ENCODE measurements around the gene RERE. TPM values are rescaled to one million over a fixed set of nuclear protein-coding genes. Genes with fewer than 3 reads are reported as not detected.

RERE gene
- total and polyA plus RNA-seq, 2 donors (not counting 3 experiments of a cell fraction or from before 2014, with no cell fraction given) = 14.1 to 113 TPM

DNA sequence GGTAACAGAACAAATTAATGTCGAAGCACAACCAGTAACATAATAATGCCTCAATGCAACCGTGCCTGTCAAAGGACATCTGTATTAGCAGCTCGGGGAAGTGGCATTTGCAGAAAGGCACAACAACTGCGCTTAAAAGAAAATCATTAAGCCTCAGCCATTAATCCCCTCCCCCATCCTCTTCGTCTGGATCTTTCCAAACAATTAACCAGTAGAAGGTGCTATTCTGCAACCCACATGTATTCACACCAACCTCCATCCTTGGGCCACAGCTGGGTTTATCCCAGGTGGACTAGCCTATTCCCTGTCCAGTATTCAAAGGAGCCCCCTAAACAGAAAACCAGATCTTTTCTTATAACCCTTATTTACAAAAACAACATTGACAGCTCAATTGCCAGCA, 2.6 kb downstream of the RERE start:
- dilution Hi-C loops (cut with MboI; ENCODE audit: extremely low pct_ligation_motif_present, low sequenced_read_pairs) = no loop called here
- ChIA-PET CTCF (interaction anchor here (0.9 to 2.3 kb wide), 7 partner anchors 11 to 406 kb away, joined by 3 to 33 read pairs (median 5); no protein-coding TSS in a partner anchor), POLR2A (interaction anchor here (1.2 kb wide), 1 partner anchor 34 kb away, joined by 7 read pairs; no protein-coding TSS in a partner anchor)
- Histone ChIP-seq H3K4me2 (ENCODE audit: insufficient read depth, low read length) (peak overlapping the region; percentile 80), H3K9ac (replicated peaks; ENCODE audit: extremely low read depth, insufficient read depth, low read length) (no peak overlapping the region), H2AFZ (ENCODE audit: low read depth, low read length) (no peak overlapping the region), H3K9me3 (replicated peaks; ENCODE audit: control insufficient read depth, insufficient read depth, low read length) (no peaks in the 10 kb centered on the region), H4K20me1 (replicated peaks; ENCODE audit: control insufficient read depth, extremely low read depth, insufficient read depth, low read length) (no peaks in the 10 kb centered on the region), H3K36me3 (ENCODE audit: control insufficient read depth in 2 of 2, extremely low read depth in 1 of 2, insufficient read depth in 2 of 2, low read length in 2 of 2) (no peaks in the 10 kb centered on the region), H3K9me1 (replicated peaks; ENCODE audit: control insufficient read depth, extremely low read depth, insufficient read depth, low read length) (no peaks in the 10 kb centered on the region), H3K4me1 (ENCODE audit: control insufficient read depth, extremely low read depth, insufficient read depth, low read length) (peaks cover 49% of the 10 kb centered on the region), H3K27me3 (ENCODE audit: control insufficient read depth in 2 of 2, insufficient read depth in 2 of 2, low read length in 2 of 2) (no peaks in the 10 kb centered on the region), H3K79me2 (ENCODE audit: control insufficient read depth, insufficient read depth, low read length) (peaks cover 48% of the 10 kb centered on the region), H3K27ac (ENCODE audit: insufficient read depth, low read depth, low read length) (no peak overlapping the region), H3K4me3 (replicated peaks in 1 of 3; ENCODE audit: insufficient read depth in 1 of 3, low read depth in 1 of 3, low read length in 3 of 3) (no peak overlapping the region)
- intact Hi-C loops (cut with micrococcal nuclease) = loop anchor here (1.0 to 5.0 kb wide), 2 partner anchors 33 to 153 kb away; no protein-coding TSS in a partner anchor
- FAIRE-seq (no peak), DNase-seq (ENCODE audit: low read depth, low spot score) (peak; percentile 55)
- BruUV-seq (replicated peaks) = no TSS peak
- TF ChIP-seq JUN (IDR thresholded peaks at IDR 0.05; ENCODE audit: borderline replicate concordance, insufficient read depth, insufficient read length, low read depth) (no peak), MYC (IDR thresholded peaks at IDR 0.05; ENCODE audit: low read depth, low read length) (no peak), GATA2 (IDR thresholded peaks at IDR 0.05; ENCODE audit: insufficient read depth, insufficient read length, low read depth, low read length) (no peak), MAX (IDR thresholded peaks at IDR 0.05; ENCODE audit: insufficient read depth, insufficient read length) (no peak), FOS (IDR thresholded peaks at IDR 0.05; ENCODE audit: borderline replicate concordance, insufficient read depth, low read length) (no peak), EZH2 (IDR thresholded peaks at IDR 0.05; ENCODE audit: borderline replicate concordance, low read depth, low read length, severe bottlenecking) (no peak), POLR2AphosphoS5 (IDR thresholded peaks at IDR 0.05; ENCODE audit: insufficient read depth, low read depth, low read length) (no peak), POLR2A (IDR thresholded peaks at IDR 0.05; ENCODE audit: low read depth, low read length) (no peak)
- TF ChIP-seq, protein P1, sequence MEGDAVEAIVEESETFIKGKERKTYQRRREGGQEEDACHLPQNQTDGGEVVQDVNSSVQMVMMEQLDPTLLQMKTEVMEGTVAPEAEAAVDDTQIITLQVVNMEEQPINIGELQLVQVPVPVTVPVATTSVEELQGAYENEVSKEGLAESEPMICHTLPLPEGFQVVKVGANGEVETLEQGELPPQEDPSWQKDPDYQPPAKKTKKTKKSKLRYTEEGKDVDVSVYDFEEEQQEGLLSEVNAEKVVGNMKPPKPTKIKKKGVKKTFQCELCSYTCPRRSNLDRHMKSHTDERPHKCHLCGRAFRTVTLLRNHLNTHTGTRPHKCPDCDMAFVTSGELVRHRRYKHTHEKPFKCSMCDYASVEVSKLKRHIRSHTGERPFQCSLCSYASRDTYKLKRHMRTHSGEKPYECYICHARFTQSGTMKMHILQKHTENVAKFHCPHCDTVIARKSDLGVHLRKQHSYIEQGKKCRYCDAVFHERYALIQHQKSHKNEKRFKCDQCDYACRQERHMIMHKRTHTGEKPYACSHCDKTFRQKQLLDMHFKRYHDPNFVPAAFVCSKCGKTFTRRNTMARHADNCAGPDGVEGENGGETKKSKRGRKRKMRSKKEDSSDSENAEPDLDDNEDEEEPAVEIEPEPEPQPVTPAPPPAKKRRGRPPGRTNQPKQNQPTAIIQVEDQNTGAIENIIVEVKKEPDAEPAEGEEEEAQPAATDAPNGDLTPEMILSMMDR (IDR thresholded peaks at IDR 0.05; ENCODE audit: extremely low read depth in 1 of 2, insufficient read depth in 1 of 2, low read depth in 1 of 2, low read length in 2 of 2) = no peak
